Stomach (tissue), 4 donors: Measurements from ENCODE around the gene TTC7B.

Source experiments
- POLR2A ChIP-seq, 4 donors: fragments of 450-650 bp; IDR thresholded peaks; one replicate each; pipeline ENCODE4 v1.6.1; 2016; ENCODE audit warnings: antibody characterized with exemption in 4 of 4, control low read depth in 2 of 4, mild to moderate bottlenecking in 1 of 4, moderate library complexity in 1 of 4
- TF ChIP-seq, protein P1 (sequence below), 7 experiments: fragments of 450-650 bp in 4 of 7; fragments of 200-600 bp in 3 of 7; sonication (generic) in 3 of 7; IDR thresholded peaks; one replicate each; pipeline ENCODE4 v1.5.1; 2016 to 2019; ENCODE audit warnings: antibody characterized with exemption in 7 of 7, control low read depth in 2 of 7, mild to moderate bottlenecking in 1 of 7

DNA sequence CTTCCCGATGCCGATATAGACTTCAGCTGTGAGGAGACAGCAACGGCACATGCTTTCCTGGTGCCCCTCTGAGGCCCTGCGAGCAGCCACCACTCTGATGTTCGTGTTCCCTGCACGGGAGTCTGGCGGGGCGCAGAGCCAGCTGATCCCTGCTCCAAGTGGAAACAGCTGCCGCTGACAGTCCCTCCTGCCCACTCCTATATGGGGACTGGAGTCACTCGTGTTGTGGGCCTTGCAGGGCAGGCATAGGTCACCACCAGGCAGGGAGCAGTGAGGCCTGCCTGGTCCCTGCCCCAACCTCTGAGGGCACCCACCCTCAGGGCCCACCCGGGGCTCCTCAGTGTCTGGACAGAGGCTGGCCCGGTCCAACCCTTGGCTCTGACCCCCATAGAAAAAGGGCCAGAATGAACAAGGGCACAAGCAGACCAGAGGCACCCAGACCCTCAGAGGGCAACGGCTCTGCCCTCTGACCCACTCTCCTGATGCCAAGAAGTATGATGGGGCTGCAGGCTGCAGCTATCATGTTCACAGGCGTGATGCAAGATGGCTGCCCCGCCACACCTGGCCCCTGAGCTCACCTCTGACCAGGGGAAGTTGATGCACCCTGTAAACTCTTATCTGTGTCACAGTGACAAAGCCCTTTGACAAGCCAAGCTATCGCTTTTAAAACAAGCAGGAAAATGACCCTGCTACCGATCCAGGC, 237.8 kb downstream of the TTC7B start:
- TF ChIP-seq, protein P1, sequence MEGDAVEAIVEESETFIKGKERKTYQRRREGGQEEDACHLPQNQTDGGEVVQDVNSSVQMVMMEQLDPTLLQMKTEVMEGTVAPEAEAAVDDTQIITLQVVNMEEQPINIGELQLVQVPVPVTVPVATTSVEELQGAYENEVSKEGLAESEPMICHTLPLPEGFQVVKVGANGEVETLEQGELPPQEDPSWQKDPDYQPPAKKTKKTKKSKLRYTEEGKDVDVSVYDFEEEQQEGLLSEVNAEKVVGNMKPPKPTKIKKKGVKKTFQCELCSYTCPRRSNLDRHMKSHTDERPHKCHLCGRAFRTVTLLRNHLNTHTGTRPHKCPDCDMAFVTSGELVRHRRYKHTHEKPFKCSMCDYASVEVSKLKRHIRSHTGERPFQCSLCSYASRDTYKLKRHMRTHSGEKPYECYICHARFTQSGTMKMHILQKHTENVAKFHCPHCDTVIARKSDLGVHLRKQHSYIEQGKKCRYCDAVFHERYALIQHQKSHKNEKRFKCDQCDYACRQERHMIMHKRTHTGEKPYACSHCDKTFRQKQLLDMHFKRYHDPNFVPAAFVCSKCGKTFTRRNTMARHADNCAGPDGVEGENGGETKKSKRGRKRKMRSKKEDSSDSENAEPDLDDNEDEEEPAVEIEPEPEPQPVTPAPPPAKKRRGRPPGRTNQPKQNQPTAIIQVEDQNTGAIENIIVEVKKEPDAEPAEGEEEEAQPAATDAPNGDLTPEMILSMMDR (IDR thresholded peaks at IDR 0.05) = no peak
- no peak for TF ChIP-seq POLR2A (IDR thresholded peaks at IDR 0.05)
